ENCODE data around the gene FBXW8.

- no peak for TF ChIP-seq CTCF (IDR thresholded peaks at IDR 0.05)
- no peak for TF ChIP-seq POLR2A (IDR thresholded peaks at IDR 0.05)
These were observed 149.6 kb downstream of the FBXW8 start for GRCh38 chr12:117060246-117060928.

All from thyroid gland (tissue), 4 donors.